Measurements from ENCODE around the gene KCNC3. TPM values are rescaled to one million over a fixed set of nuclear protein-coding genes. Genes with fewer than 3 reads are reported as not detected.

The KCNC3 gene
- total RNA-seq, 1 donor from 2014 or later = not detected

DNA sequence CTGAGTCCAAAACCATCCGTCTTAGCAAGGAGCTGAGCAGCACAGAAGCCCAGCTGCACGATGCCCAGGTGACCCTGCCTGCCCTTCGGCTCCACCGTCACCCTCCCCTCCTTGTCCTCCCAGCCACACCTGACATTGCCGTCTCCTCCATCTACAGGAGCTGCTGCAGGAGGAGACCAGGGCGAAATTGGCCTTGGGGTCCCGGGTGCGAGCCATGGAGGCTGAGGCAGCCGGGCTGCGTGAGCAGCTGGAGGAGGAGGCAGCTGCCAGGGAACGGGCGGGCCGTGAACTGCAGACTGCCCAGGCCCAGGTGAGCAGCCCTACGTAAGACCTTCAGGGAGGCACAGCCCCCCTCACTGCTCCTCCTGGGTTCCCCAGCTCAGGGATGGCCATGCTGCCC lies 49.1 kb downstream of the KCNC3 start:
- H3K36me3 Mint-ChIP-seq (ENCODE audit: low read depth, unreplicated experiment) = no peaks in the 10 kb centered on the region
- H2AFZ ChIP-seq (ENCODE audit: low read depth, low read length) = no peak overlapping the region
- H3K4me3 Mint-ChIP-seq (ENCODE audit: unreplicated experiment) = no peak overlapping the region
- no peaks in the 10 kb centered on the region for H3K27me3 Mint-ChIP-seq (ENCODE audit: low read depth, unreplicated experiment)
- no peak overlapping the region for H3K4me2 ChIP-seq (ENCODE audit: low read length)
- H4K20me1 ChIP-seq (ENCODE audit: insufficient read depth, low read length) = no peaks in the 10 kb centered on the region
- no peaks in the 10 kb centered on the region for H3K79me2 ChIP-seq (ENCODE audit: insufficient read depth, low read length)
- no peaks in the 10 kb centered on the region for H3K36me3 ChIP-seq (ENCODE audit: insufficient read depth, low read length)
- H3K9ac ChIP-seq (ENCODE audit: low read length) = no peak overlapping the region
- TF ChIP-seq EZH2 (IDR thresholded peaks at IDR 0.05; ENCODE audit: insufficient read depth, low read length) = no peak
- TF ChIP-seq, protein P1, sequence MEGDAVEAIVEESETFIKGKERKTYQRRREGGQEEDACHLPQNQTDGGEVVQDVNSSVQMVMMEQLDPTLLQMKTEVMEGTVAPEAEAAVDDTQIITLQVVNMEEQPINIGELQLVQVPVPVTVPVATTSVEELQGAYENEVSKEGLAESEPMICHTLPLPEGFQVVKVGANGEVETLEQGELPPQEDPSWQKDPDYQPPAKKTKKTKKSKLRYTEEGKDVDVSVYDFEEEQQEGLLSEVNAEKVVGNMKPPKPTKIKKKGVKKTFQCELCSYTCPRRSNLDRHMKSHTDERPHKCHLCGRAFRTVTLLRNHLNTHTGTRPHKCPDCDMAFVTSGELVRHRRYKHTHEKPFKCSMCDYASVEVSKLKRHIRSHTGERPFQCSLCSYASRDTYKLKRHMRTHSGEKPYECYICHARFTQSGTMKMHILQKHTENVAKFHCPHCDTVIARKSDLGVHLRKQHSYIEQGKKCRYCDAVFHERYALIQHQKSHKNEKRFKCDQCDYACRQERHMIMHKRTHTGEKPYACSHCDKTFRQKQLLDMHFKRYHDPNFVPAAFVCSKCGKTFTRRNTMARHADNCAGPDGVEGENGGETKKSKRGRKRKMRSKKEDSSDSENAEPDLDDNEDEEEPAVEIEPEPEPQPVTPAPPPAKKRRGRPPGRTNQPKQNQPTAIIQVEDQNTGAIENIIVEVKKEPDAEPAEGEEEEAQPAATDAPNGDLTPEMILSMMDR (IDR thresholded peaks at IDR 0.05; ENCODE audit: insufficient read depth, low read depth, low read length) = no peak
- peaks cover 21% of the 10 kb centered on the region for H3K9me3 Mint-ChIP-seq (ENCODE audit: unreplicated experiment)
- H3K9me3 ChIP-seq (ENCODE audit: insufficient read depth, low read depth, low read length) = no peaks in the 10 kb centered on the region
- FAIRE-seq = no peak
- no peak for DNase-seq (ENCODE audit: low read depth)
- H3K4me1 Mint-ChIP-seq (ENCODE audit: low read depth, unreplicated experiment) = no peaks in the 10 kb centered on the region
- no peaks in the 10 kb centered on the region for H3K27me3 ChIP-seq (ENCODE audit: insufficient read depth, low read length)
- no peak overlapping the region for H3K27ac ChIP-seq (ENCODE audit: low read depth, low read length)
- no peak overlapping the region for H3K4me3 ChIP-seq (ENCODE audit: insufficient read depth, low read depth, low read length)
- no peaks in the 10 kb centered on the region for H3K4me1 ChIP-seq (ENCODE audit: insufficient read depth, low read length)
- H3K27ac Mint-ChIP-seq (ENCODE audit: unreplicated experiment) = no peak overlapping the region

DNA sequence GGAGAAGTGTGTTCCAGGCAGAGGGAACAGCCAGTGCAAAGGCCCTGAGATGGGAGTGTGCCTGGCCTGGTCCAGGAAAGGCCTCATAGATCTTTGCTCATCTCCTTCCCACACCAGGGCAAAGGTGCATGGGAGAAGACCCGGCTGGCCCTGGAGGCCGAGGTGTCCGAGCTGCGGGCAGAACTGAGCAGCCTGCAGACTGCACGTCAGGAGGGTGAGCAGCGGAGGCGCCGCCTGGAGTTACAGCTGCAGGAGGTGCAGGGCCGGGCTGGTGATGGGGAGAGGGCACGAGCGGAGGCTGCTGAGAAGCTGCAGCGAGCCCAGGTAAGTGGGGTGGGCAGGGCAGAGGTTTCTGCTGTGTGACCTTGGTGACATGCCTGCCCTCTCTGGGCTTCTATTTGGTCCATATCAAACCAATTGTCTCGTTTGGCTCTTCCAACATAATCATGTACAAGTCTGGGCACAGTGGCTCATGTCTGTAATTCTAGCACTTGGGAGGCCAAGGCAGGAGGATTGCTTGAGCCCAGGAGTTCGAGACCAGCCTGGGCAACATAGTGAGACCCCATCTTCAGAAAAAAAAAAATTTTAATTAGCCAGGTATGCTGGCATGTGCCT lies 51.1 kb downstream of the KCNC3 start:
- no peaks in the 10 kb centered on the region for H3K27me3 ChIP-seq (ENCODE audit: insufficient read depth, low read length)
- no peak for FAIRE-seq
- DNase-seq (ENCODE audit: low read depth) = no peak
- H3K27me3 Mint-ChIP-seq (ENCODE audit: low read depth, unreplicated experiment) = no peaks in the 10 kb centered on the region
- H3K9me3 Mint-ChIP-seq (ENCODE audit: unreplicated experiment) = peaks cover 21% of the 10 kb centered on the region
- H3K9me3 ChIP-seq (ENCODE audit: insufficient read depth, low read depth, low read length) = no peaks in the 10 kb centered on the region
- H4K20me1 ChIP-seq (ENCODE audit: insufficient read depth, low read length) = no peaks in the 10 kb centered on the region
- H3K4me1 Mint-ChIP-seq (ENCODE audit: low read depth, unreplicated experiment) = no peaks in the 10 kb centered on the region
- no peak overlapping the region for H3K9ac ChIP-seq (ENCODE audit: low read length)
- TF ChIP-seq EZH2 (IDR thresholded peaks at IDR 0.05; ENCODE audit: insufficient read depth, low read length) = no peak
- no peak overlapping the region for H3K4me2 ChIP-seq (ENCODE audit: low read length)
- no peak overlapping the region for H3K27ac ChIP-seq (ENCODE audit: low read depth, low read length)
- no peak overlapping the region for H3K4me3 Mint-ChIP-seq (ENCODE audit: unreplicated experiment)
- H3K36me3 Mint-ChIP-seq (ENCODE audit: low read depth, unreplicated experiment) = no peaks in the 10 kb centered on the region
- H3K4me1 ChIP-seq (ENCODE audit: insufficient read depth, low read length) = no peaks in the 10 kb centered on the region
- no peaks in the 10 kb centered on the region for H3K36me3 ChIP-seq (ENCODE audit: insufficient read depth, low read length)
- no peak overlapping the region for H2AFZ ChIP-seq (ENCODE audit: low read depth, low read length)
- H3K4me3 ChIP-seq (ENCODE audit: insufficient read depth, low read depth, low read length) = no peak overlapping the region
- H3K79me2 ChIP-seq (ENCODE audit: insufficient read depth, low read length) = no peaks in the 10 kb centered on the region
- H3K27ac Mint-ChIP-seq (ENCODE audit: unreplicated experiment) = no peak overlapping the region

DNA sequence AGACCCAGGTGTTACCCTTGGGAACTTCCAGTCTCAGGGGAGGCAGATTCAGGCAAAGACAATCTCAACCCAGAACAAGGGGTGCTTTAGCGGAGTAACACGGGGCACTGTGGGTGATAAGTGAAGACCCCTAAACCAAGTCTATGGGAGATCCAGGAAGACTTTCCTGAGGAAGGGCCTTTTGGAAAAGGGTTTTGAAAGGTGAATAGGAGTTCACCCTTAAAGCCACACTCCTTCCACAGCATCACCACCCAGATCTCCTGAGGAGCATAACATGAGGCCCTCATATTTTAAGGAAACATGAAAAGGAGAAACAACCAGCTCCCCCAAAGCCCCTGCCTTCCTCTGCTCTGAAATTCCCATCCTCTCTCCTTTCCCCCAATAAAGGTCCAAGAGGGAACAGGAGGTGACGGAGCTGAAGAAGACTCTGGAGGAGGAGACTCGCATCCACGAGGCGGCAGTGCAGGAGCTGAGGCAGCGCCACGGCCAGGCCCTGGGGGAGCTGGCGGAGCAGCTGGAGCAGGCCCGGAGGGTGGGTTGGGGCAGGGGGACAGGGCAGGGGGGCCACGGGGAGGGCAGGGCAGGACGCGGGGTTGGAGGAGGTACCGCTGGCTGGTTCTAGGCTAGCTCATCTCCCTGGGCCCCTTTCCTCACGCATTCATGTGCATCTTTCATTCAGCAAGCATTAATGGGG lies 52.7 kb downstream of the KCNC3 start:
- H3K4me3 ChIP-seq (ENCODE audit: insufficient read depth, low read depth, low read length) = no peak overlapping the region
- TF ChIP-seq, protein P1 (IDR thresholded peaks at IDR 0.05; ENCODE audit: insufficient read depth, low read depth, low read length) = no peak
- no peak for TF ChIP-seq EZH2 (IDR thresholded peaks at IDR 0.05; ENCODE audit: insufficient read depth, low read length)
- no peak overlapping the region for H3K27ac ChIP-seq (ENCODE audit: low read depth, low read length)
- H2AFZ ChIP-seq (ENCODE audit: low read depth, low read length) = no peak overlapping the region
- no peaks in the 10 kb centered on the region for H3K27me3 ChIP-seq (ENCODE audit: insufficient read depth, low read length)
- no peak for FAIRE-seq
- H4K20me1 ChIP-seq (ENCODE audit: insufficient read depth, low read length) = no peaks in the 10 kb centered on the region
- H3K9me3 ChIP-seq (ENCODE audit: insufficient read depth, low read depth, low read length) = no peaks in the 10 kb centered on the region
- H3K4me2 ChIP-seq (ENCODE audit: low read length) = no peak overlapping the region
- Mint-ChIP-seq H3K9me3 (ENCODE audit: unreplicated experiment) (peaks cover 21% of the 10 kb centered on the region), H3K36me3 (ENCODE audit: low read depth, unreplicated experiment) (no peaks in the 10 kb centered on the region), H3K4me1 (ENCODE audit: low read depth, unreplicated experiment) (no peaks in the 10 kb centered on the region), H3K4me3 (ENCODE audit: unreplicated experiment) (no peak overlapping the region), H3K27ac (ENCODE audit: unreplicated experiment) (no peak overlapping the region), H3K27me3 (ENCODE audit: low read depth, unreplicated experiment) (no peaks in the 10 kb centered on the region)
- no peak overlapping the region for H3K9ac ChIP-seq (ENCODE audit: low read length)
- DNase-seq (ENCODE audit: low read depth) = no peak
- no peaks in the 10 kb centered on the region for H3K36me3 ChIP-seq (ENCODE audit: insufficient read depth, low read length)
- no peaks in the 10 kb centered on the region for H3K79me2 ChIP-seq (ENCODE audit: insufficient read depth, low read length)
- no peaks in the 10 kb centered on the region for H3K4me1 ChIP-seq (ENCODE audit: insufficient read depth, low read length)
